Measurements from ENCODE around the gene DNASE1L2. TPM values are rescaled to one million over a fixed set of nuclear protein-coding genes. Genes with fewer than 3 reads are reported as not detected.

DNASE1L2 gene
- total and polyA plus RNA-seq, 2 of the 4 experiments (the other 2 are of a cell fraction): 0.18 to 0.75 TPM

GRCh38 chr16:2229091-2229490 lies 7.2 kb upstream of the DNASE1L2 start:
- H3K9me1 ChIP-seq (ENCODE audit: insufficient read depth, low read length): peaks cover 15% of the 10 kb centered on the region; the same call in 1 of the 2 replicates
- peak overlapping the region; percentile 55 for H2AK9ac ChIP-seq (replicated peaks; ENCODE audit: low read depth, low read length, poor library complexity)
- no peak overlapping the region for H4K8ac ChIP-seq (ENCODE audit: low read depth in 2 of 2, low read length in 2 of 2)
- no peak overlapping the region for H3K23ac ChIP-seq (ENCODE audit: low read depth, low read length)
- H2BK15ac ChIP-seq (ENCODE audit: low read depth, low read length): no peak overlapping the region
- intact Hi-C loops (cut with micrococcal nuclease) (no loop called here), dilution Hi-C loops (cut with HindIII; ENCODE audit: low sequenced_read_pairs, unreplicated experiment) (no loop called here), in situ Hi-C loops (cut with MboI; ENCODE audit: low sequenced_read_pairs) (no loop called here)
- no peak overlapping the region for H3K4me2 ChIP-seq (ENCODE audit: low read depth, low read length)
- H3K27me3 ChIP-seq (ENCODE audit: control insufficient read depth, insufficient read depth, low read length): no peaks in the 10 kb centered on the region
- peaks cover 24% of the 10 kb centered on the region for H4K20me1 ChIP-seq (ENCODE audit: insufficient read depth, low read length)
- H2AFZ ChIP-seq (replicated peaks; ENCODE audit: low read length, poor library complexity): no peak overlapping the region
- DNase-seq: no peak
- no peak overlapping the region for H2BK120ac ChIP-seq (ENCODE audit: low read depth, low read length)
- POLR2A ChIA-PET (ENCODE audit: unreplicated experiment): no interaction called here
- H2BK5ac ChIP-seq (ENCODE audit: low read depth, low read length, poor library complexity, severe bottlenecking): no peak overlapping the region
- WGBS, 2 experiments (ENCODE audit: extremely low coverage in 2 of 2, insufficient read length in 1 of 2): no CpG with 5 or more reads among the region's 12 CpGs
- no peak overlapping the region for H2AK5ac ChIP-seq (ENCODE audit: low read depth, low read length)
- peaks cover 12% of the 10 kb centered on the region for H3K4me1 ChIP-seq (ENCODE audit: control insufficient read depth, insufficient read depth, low read length)
- H3K18ac ChIP-seq (ENCODE audit: low read depth, low read length): no peak overlapping the region
- H4K91ac ChIP-seq (ENCODE audit: insufficient read depth, low read depth, low read length): no peak overlapping the region
- no TSS peak for BruUV-seq (replicated peaks)
- H3K9ac ChIP-seq (ENCODE audit: low read depth, low read length): no peak overlapping the region
- H3K56ac ChIP-seq (ENCODE audit: extremely low read depth, insufficient read depth, low read length): no peak overlapping the region
- H3K79me1 ChIP-seq (ENCODE audit: low read depth in 1 of 2, low read length in 2 of 2): peaks cover 2 to 43% of the 10 kb centered on the region in 2 experiments; a peak in 3 of 4 replicates
- no peak overlapping the region for H3K4ac ChIP-seq (ENCODE audit: low read depth, low read length)
- no peak for ATAC-seq (ENCODE audit: low read depth)
- CTCF ChIA-PET: no interaction called here
- H2BK20ac ChIP-seq (ENCODE audit: low read depth, low read length): no peak overlapping the region
- no peak overlapping the region for H4K5ac ChIP-seq (ENCODE audit: low read depth, low read length)
- TF ChIP-seq MXI1 (IDR thresholded peaks at IDR 0.05; ENCODE audit: borderline replicate concordance, low read depth, low read length): no peak
- no peak for TF ChIP-seq MAZ (IDR thresholded peaks at IDR 0.05; ENCODE audit: borderline replicate concordance, low read depth, low read length)
- no peak for TF ChIP-seq RFX5 (IDR thresholded peaks at IDR 0.05; ENCODE audit: low read depth, low read length)
- TF ChIP-seq BHLHE40 (IDR thresholded peaks at IDR 0.05; ENCODE audit: low read depth, low read length): no peak
- TF ChIP-seq ELK1 (IDR thresholded peaks at IDR 0.05; ENCODE audit: borderline replicate concordance, low read depth, low read length): no peak
- TF ChIP-seq POLR2A (IDR thresholded peaks at IDR 0.05; ENCODE audit: low read depth, low read length): no peak
- no peak overlapping the region for H3K27ac ChIP-seq (ENCODE audit: insufficient read depth, low read length)
- no peak overlapping the region for H3K4me3 ChIP-seq (ENCODE audit: insufficient read depth, low read depth, low read length)
- no peak overlapping the region for H3K14ac ChIP-seq (replicated peaks; ENCODE audit: low read depth, low read length)
- H3K36me3 ChIP-seq (ENCODE audit: control insufficient read depth, insufficient read depth, low read length): peaks cover 45% of the 10 kb centered on the region
- no peaks in the 10 kb centered on the region for H3K9me3 ChIP-seq (ENCODE audit: control insufficient read depth, insufficient read depth, low read length)

All from IMR-90 (cell line).